HEK293T (cell line): ENCODE data around the gene UCHL1.

Experiments used
- ARNT ChIP-seq: fragments of 450-650 bp; IDR thresholded peaks from 2 replicates; pipeline ENCODE4 v1.6.1; 2017; ENCODE audit warnings: mild to moderate bottlenecking
- CTBP1 ChIP-seq: fragments of 450-650 bp; IDR thresholded peaks from 2 replicates; pipeline ENCODE4 v1.6.1; 2016; ENCODE audit warnings: borderline replicate concordance
- ELF4 ChIP-seq: fragments of 450-650 bp; IDR thresholded peaks from 2 replicates; pipeline ENCODE4 v1.6.1; 2017; ENCODE audit warnings: antibody characterized with exemption
- FOXA1 ChIP-seq: fragments of 450-650 bp; IDR thresholded peaks from 2 replicates; pipeline ENCODE4 v1.6.1; 2016; ENCODE audit warnings: mild to moderate bottlenecking
- FOXK2 ChIP-seq: fragments of 450-650 bp; IDR thresholded peaks from 2 replicates; pipeline ENCODE4 v1.6.1; 2016; ENCODE audit warnings: mild to moderate bottlenecking
- FOXM1 ChIP-seq: fragments of 450-650 bp; IDR thresholded peaks from 2 replicates; pipeline ENCODE4 v1.6.1; 2017; ENCODE audit warnings: mild to moderate bottlenecking, borderline replicate concordance
- HDGF ChIP-seq: fragments of 450-650 bp; IDR thresholded peaks from 2 replicates; pipeline ENCODE4 v1.6.1; 2017; ENCODE audit warnings: antibody characterized with exemption, borderline replicate concordance
- L3MBTL2 ChIP-seq: fragments of 450-650 bp; conservative IDR thresholded peaks from 2 replicates; pipeline ENCODE4 v1.6.1; 2016; ENCODE audit warnings: mild to moderate bottlenecking
- LEF1 ChIP-seq: fragments of 450-650 bp; IDR thresholded peaks from 2 replicates; pipeline ENCODE4 v1.6.1; 2017; ENCODE audit warnings: mild to moderate bottlenecking, borderline replicate concordance
- NFRKB ChIP-seq: fragments of 450-650 bp; IDR thresholded peaks from 2 replicates; pipeline ENCODE4 v1.6.1; 2016; ENCODE audit warnings: mild to moderate bottlenecking, moderate library complexity
- PKNOX1 ChIP-seq: fragments of 450-650 bp; IDR thresholded peaks from 2 replicates; pipeline ENCODE4 v1.6.1; 2016
- SP1 ChIP-seq: fragments of 450-650 bp; IDR thresholded peaks from 2 replicates; pipeline ENCODE4 v1.6.1; 2017
- SUZ12 ChIP-seq: fragments of 450-650 bp; IDR thresholded peaks from 2 replicates; pipeline ENCODE4 v1.6.1; 2016; ENCODE audit warnings: mild to moderate bottlenecking
- TARDBP ChIP-seq: fragments of 450-650 bp; IDR thresholded peaks from 2 replicates; pipeline ENCODE4 v1.6.1; 2016

- TF ChIP-seq NFRKB (no peak), SUZ12 (no peak), FOXA1 (no peak), TARDBP (no peak), HDGF (no peak), ELF4 (no peak), LEF1 (no peak), ARNT (no peak), SP1 (no peak), PKNOX1 (no peak), FOXK2 (no peak), L3MBTL2 (no peak), FOXM1 (no peak), CTBP1 (no peak)
Measured at GRCh38 chr4:41280010-41280409, 23.3 kb downstream of the UCHL1 start.
